NT2/D1 (cell line): Measurements from ENCODE around the gene SKAP1.

Source experiments
- SUZ12 ChIP-seq: IDR thresholded peaks from 2 replicates; pipeline ENCODE4 v1.6.1; 2011; ENCODE audit not compliant: insufficient read length, insufficient read depth; ENCODE audit errors: extremely low read depth
- YY1 ChIP-seq: IDR thresholded peaks from 2 replicates; pipeline ENCODE4 v1.6.1; 2011; ENCODE audit not compliant: insufficient read length, insufficient read depth
- ZNF274 ChIP-seq: IDR thresholded peaks from 2 replicates; pipeline ENCODE4 v1.6.1; 2011; ENCODE audit warnings: mild to moderate bottlenecking, low read depth, low read length

DNA sequence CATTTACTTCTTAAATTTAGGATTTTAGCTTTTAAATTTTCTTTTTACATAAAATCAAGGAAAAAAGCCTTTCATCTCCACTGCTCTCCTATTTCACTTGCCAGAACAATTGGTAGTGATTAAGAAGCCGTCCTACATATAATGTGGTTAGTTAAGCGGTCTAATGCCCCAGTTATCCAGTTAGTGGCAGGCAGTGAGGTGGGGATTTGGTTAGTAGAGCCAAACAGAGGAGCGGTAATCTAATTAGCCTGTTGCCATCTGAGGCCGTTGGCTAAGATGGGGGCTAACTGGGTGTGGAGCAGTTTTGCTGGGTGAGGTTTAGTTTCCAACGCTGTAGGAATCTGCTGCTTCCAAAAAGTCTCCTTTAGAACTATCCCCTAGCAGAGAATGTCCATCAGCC is 300.0 kb downstream of the SKAP1 start:
- no peak for TF ChIP-seq YY1
- no peak for TF ChIP-seq ZNF274
- TF ChIP-seq SUZ12: no peak
